Breast epithelium (tissue), 3 donors: ENCODE results near the gene KIZ.

Experiments used
- POLR2A ChIP-seq: fragments of 450-650 bp; IDR thresholded peaks from one replicate; pipeline ENCODE4 v1.6.1; 2016; ENCODE audit warnings: antibody characterized with exemption, mild to moderate bottlenecking, moderate library complexity
- POLR2AphosphoS5 ChIP-seq, 3 donors: sonication (generic); formaldehyde crosslinking; IDR thresholded peaks; one replicate each; pipeline ENCODE4 v1.6.1; 2017; ENCODE audit warnings: antibody characterized with exemption in 3 of 3
- TF ChIP-seq, protein P1 (sequence below), 3 donors: fragments of 450-650 bp; IDR thresholded peaks; one replicate each; pipeline ENCODE4 v1.5.1; 2016 to 2017; ENCODE audit warnings: antibody characterized with exemption in 3 of 3, mild to moderate bottlenecking in 3 of 3, moderate library complexity in 3 of 3

GRCh38 chr20:21238818-21239536 is 113.1 kb downstream of the KIZ start:
- TF ChIP-seq POLR2AphosphoS5 (IDR thresholded peaks at IDR 0.05) = no peak
- TF ChIP-seq POLR2A = no peak
- TF ChIP-seq, protein P1, sequence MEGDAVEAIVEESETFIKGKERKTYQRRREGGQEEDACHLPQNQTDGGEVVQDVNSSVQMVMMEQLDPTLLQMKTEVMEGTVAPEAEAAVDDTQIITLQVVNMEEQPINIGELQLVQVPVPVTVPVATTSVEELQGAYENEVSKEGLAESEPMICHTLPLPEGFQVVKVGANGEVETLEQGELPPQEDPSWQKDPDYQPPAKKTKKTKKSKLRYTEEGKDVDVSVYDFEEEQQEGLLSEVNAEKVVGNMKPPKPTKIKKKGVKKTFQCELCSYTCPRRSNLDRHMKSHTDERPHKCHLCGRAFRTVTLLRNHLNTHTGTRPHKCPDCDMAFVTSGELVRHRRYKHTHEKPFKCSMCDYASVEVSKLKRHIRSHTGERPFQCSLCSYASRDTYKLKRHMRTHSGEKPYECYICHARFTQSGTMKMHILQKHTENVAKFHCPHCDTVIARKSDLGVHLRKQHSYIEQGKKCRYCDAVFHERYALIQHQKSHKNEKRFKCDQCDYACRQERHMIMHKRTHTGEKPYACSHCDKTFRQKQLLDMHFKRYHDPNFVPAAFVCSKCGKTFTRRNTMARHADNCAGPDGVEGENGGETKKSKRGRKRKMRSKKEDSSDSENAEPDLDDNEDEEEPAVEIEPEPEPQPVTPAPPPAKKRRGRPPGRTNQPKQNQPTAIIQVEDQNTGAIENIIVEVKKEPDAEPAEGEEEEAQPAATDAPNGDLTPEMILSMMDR (IDR thresholded peaks at IDR 0.05) = no peak
